Natural killer cell treated with Interleukin-12 subunit alpha and Interleukin-12 subunit beta and Interleukin-15 and Interleukin-18, amount 100 ng/mL, for 72 hours (primary cell): ENCODE results near the gene CACNA1A. TPM values are rescaled to one million over a fixed set of nuclear protein-coding genes. Genes with fewer than 3 reads are reported as not detected.

ENCODE experiments used
- ATAC-seq, 2 donors: fragments of 150-1000 bp; cut with Tn5 transposase in 1 of 2; sonication (Bioruptor Pico), chemical (Tn5 transposase) in 1 of 2; 2 replicates each; pipeline ENCODE4 v1.10.0; 2021
- DNase-seq: peaks from one replicate; pipeline ENCODE4 v3.0.0; 2022; ENCODE audit warnings: low spot score
- H3K27ac Mint-ChIP-seq, 2 donors: 1 replicate in 1 of 2; 2 replicates in 1 of 2; pipeline ENCODE4 v1.8.0; 2022; ENCODE audit warnings: mixed read lengths in 2 of 2, mild to moderate bottlenecking in 1 of 2, moderate library complexity in 1 of 2
- H3K27me3 Mint-ChIP-seq, 2 donors: 1 replicate in 1 of 2; 2 replicates in 1 of 2; pipeline ENCODE4 v1.8.0; 2022; ENCODE audit warnings: mixed read lengths in 2 of 2
- H3K36me3 Mint-ChIP-seq: one replicate; pipeline ENCODE4 v1.8.0; 2022; ENCODE audit warnings: mixed read lengths
- H3K4me1 Mint-ChIP-seq, 2 donors: 1 replicate in 1 of 2; 2 replicates in 1 of 2; pipeline ENCODE4 v1.8.0; 2022; ENCODE audit warnings: low read depth in 2 of 2, mixed read lengths in 2 of 2, mild to moderate bottlenecking in 1 of 2
- H3K4me3 Mint-ChIP-seq: one replicate; pipeline ENCODE4 v1.8.0; 2022; ENCODE audit warnings: mixed read lengths
- H3K9me3 Mint-ChIP-seq: 2 replicates; pipeline ENCODE4 v1.8.0; 2022; ENCODE audit warnings: mixed read lengths
- total RNA-seq, 2 donors: library from RNA; stranded (reverse); gene quantifications; one replicate each; pipeline ENCODE4 v1.2.3, GENCODE V29; 2022

The CACNA1A gene
- total RNA-seq, 2 donors from 2014 or later = 0.26 to 0.86 TPM

DNA sequence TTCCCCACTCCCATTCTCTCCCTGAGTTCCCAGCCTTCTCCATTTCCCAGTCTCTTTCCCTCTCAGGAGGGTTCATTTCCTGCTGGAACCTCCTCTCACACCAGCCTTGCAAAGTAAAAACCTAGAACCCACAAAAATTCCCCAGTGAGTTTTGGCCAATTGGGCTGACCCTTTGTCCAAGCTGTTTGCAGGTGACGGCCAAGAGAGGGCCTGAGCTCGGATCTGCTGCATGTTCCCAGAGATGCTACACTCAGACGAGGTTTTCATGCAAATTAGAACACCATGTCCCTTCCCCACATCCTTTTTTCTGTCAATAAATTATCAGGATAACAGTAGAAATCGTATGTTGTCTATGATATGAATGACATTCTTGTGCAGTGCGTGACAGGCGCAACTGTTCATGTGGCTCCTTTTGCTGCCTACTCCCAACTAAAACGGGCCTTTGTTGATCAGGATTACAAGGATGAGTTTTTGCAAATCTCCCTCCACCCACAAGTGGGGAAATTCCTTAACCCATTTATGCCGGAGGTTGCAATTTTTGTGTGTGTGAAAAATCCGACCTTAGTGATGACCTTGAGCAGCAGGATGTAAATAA lies 149.5 kb downstream of the CACNA1A start:
- no peak for DNase-seq
- Mint-ChIP-seq H3K27ac (no peak overlapping the region), H3K9me3 (no peaks in the 10 kb centered on the region), H3K27me3 (peaks cover 14 to 22% of the 10 kb centered on the region in 2 donors), H3K4me1 (no peaks in the 10 kb centered on the region), H3K4me3 (no peak overlapping the region), H3K36me3 (no peaks in the 10 kb centered on the region)
- no peak for ATAC-seq

DNA sequence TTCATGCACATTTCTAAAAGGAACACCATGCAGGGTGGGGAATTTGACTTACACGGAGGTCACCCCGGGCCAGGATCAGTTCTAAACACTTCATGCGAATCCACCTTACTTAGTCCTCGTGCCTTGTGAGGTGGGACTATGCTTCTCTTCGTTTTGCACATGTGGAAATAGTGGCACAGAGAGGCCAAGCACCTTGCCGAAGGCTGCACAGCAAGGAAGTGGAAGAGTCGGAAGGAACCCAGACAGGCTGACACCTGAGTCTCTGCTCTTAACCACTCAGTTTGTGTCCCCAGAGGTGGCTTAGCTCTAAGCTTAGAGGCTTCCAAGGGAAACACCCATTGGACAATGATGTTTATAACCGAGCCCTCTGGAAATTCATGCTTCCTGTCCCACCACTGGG lies 150.1 kb downstream of the CACNA1A start:
- ATAC-seq (no peak), DNase-seq (no peak)
- Mint-ChIP-seq H3K27me3 (peaks cover 11 to 22% of the 10 kb centered on the region in 2 donors), H3K4me3 (no peak overlapping the region), H3K27ac (no peak overlapping the region), H3K9me3 (no peaks in the 10 kb centered on the region), H3K36me3 (no peaks in the 10 kb centered on the region), H3K4me1 (no peaks in the 10 kb centered on the region)

GRCh38 chr19:13355356-13355755 lies 150.9 kb downstream of the CACNA1A start:
- no peak for DNase-seq
- Mint-ChIP-seq H3K27ac (no peak overlapping the region), H3K27me3 (peaks cover 11 to 22% of the 10 kb centered on the region in 2 donors), H3K9me3 (no peaks in the 10 kb centered on the region), H3K4me1 (no peaks in the 10 kb centered on the region), H3K36me3 (no peaks in the 10 kb centered on the region), H3K4me3 (no peak overlapping the region)
- ATAC-seq = no peak

- Mint-ChIP-seq H3K4me3 (no peak overlapping the region), H3K4me1 (no peaks in the 10 kb centered on the region), H3K36me3 (no peaks in the 10 kb centered on the region), H3K9me3 (no peaks in the 10 kb centered on the region), H3K27ac (no peak overlapping the region), H3K27me3 (peaks cover 7 to 22% of the 10 kb centered on the region in 2 donors)
- no peak for DNase-seq
- no peak for ATAC-seq
Measured at GRCh38 chr19:13353625-13354024, 152.7 kb downstream of the CACNA1A start.

DNA sequence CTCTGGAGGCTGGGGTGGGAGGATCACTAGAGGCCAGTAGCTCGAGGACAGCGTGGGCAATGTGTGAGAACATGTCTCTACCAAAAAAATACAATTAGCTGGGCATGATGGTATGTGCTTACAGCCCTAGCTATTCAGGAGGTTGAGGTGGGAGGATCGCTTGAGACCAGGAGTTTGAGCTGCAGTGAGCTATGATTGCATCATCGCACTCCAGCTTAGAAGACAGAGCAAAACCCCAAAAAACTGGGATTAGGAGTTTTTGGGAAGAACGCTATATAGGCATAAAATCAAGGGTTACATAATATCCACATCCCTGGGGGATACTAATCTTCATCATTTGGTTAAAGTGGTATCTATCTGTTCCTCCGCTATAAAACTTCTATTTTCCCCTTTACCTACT lies 155.5 kb downstream of the CACNA1A start:
- Mint-ChIP-seq H3K27me3 (peaks cover 15 to 29% of the 10 kb centered on the region in 2 donors), H3K27ac (no peak overlapping the region), H3K36me3 (no peaks in the 10 kb centered on the region), H3K4me3 (no peak overlapping the region), H3K4me1 (no peaks in the 10 kb centered on the region), H3K9me3 (no peaks in the 10 kb centered on the region)
- DNase-seq = no peak
- ATAC-seq = no peak

DNA sequence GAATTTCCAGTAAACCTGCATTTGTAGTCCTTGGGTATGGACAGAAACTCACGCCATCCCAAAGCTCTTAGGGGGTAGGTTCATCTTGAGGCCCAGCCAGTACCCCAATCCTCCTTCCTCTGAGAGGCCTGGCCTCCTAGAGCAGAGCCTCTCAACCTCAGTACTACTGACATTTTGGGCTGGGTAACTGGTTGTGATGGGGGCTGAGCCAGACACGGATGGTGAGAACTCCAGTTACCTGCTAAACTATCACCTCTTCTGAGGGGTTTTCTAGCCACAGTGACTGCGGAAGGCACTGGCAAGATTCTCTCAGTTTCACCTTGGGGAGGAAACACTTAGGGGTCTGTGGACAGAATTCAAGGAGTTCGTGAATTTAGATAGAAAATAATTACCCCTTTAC lies 156.2 kb downstream of the CACNA1A start:
- Mint-ChIP-seq H3K27ac (no peak overlapping the region), H3K27me3 (peaks cover 15 to 29% of the 10 kb centered on the region in 2 donors), H3K4me3 (no peak overlapping the region), H3K9me3 (no peaks in the 10 kb centered on the region), H3K36me3 (no peaks in the 10 kb centered on the region), H3K4me1 (no peaks in the 10 kb centered on the region)
- no peak for DNase-seq
- no peak for ATAC-seq

GRCh38 chr19:13347367-13347766 lies 158.9 kb downstream of the CACNA1A start:
- DNase-seq = no peak
- Mint-ChIP-seq H3K4me3 (no peak overlapping the region), H3K36me3 (no peaks in the 10 kb centered on the region), H3K4me1 (no peaks in the 10 kb centered on the region), H3K9me3 (no peaks in the 10 kb centered on the region), H3K27me3 (peaks cover 13 to 16% of the 10 kb centered on the region in 2 donors), H3K27ac (no peak overlapping the region)
- ATAC-seq = no peak

DNA sequence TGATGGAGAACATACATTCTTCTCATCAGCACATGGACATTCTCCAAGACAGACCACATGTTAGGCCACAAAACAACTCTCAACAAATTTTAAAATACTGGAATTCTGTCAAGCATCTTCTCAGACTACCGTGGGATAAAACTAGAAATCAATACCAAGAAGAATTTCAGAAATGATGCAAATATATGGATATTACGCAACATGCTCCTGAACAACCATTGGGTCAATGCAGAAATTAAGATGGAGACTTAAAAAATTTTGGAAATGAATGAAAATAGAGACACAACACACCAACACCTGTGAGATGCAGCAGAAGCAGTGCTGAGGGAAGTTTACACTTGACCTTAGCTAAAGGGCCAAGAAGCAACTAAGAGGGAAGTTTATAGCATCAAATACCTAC lies 162.8 kb downstream of the CACNA1A start:
- Mint-ChIP-seq H3K36me3 (no peaks in the 10 kb centered on the region), H3K27ac (no peak overlapping the region), H3K9me3 (no peaks in the 10 kb centered on the region), H3K4me1 (no peaks in the 10 kb centered on the region), H3K4me3 (no peak overlapping the region), H3K27me3 (peaks cover 21 to 22% of the 10 kb centered on the region in 2 donors)
- ATAC-seq (no peak), DNase-seq (no peak)

DNA sequence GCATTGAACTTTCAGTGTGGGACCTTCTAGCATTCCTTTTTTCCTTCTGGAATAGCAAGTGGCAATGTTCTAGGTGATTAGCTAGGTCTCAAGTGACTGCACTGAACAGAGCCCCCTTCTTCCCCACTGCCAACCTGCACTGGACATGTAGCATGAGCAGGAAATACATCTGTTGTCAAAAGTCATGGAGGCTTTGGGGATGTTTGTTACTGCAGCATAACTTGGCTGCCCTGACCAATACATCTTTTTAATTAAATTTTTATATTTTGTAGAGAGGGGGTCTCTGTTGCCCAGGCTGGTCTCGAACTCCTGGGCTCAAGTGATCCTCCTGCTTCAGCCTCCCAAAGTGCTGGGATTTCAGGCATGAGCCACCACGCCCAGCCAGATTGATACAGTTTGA lies 163.6 kb downstream of the CACNA1A start:
- H3K36me3 Mint-ChIP-seq = no peaks in the 10 kb centered on the region
- H3K9me3 Mint-ChIP-seq = no peaks in the 10 kb centered on the region
- no peak overlapping the region for H3K4me3 Mint-ChIP-seq
- no peak for ATAC-seq
- no peak overlapping the region for H3K27ac Mint-ChIP-seq
- DNase-seq = no peak
- peaks cover 18 to 22% of the 10 kb centered on the region in 2 donors for H3K27me3 Mint-ChIP-seq
- no peaks in the 10 kb centered on the region for H3K4me1 Mint-ChIP-seq

GRCh38 chr19:13339869-13340268 lies 166.4 kb downstream of the CACNA1A start:
- no peaks in the 10 kb centered on the region for H3K4me1 Mint-ChIP-seq
- no peaks in the 10 kb centered on the region for H3K9me3 Mint-ChIP-seq
- ATAC-seq (no peak), DNase-seq (no peak)
- H3K27ac Mint-ChIP-seq = no peak overlapping the region
- no peak overlapping the region for H3K4me3 Mint-ChIP-seq
- no peaks in the 10 kb centered on the region for H3K36me3 Mint-ChIP-seq
- H3K27me3 Mint-ChIP-seq = peaks cover 18 to 22% of the 10 kb centered on the region in 2 donors

- Mint-ChIP-seq H3K4me3 (no peak overlapping the region), H3K27me3 (peaks cover 24 to 30% of the 10 kb centered on the region in 2 donors), H3K9me3 (no peaks in the 10 kb centered on the region), H3K27ac (no peak overlapping the region), H3K4me1 (no peaks in the 10 kb centered on the region), H3K36me3 (no peaks in the 10 kb centered on the region)
- ATAC-seq (no peak), DNase-seq (no peak)
Measured at GRCh38 chr19:13337181-13337580, 169.1 kb downstream of the CACNA1A start.

DNA sequence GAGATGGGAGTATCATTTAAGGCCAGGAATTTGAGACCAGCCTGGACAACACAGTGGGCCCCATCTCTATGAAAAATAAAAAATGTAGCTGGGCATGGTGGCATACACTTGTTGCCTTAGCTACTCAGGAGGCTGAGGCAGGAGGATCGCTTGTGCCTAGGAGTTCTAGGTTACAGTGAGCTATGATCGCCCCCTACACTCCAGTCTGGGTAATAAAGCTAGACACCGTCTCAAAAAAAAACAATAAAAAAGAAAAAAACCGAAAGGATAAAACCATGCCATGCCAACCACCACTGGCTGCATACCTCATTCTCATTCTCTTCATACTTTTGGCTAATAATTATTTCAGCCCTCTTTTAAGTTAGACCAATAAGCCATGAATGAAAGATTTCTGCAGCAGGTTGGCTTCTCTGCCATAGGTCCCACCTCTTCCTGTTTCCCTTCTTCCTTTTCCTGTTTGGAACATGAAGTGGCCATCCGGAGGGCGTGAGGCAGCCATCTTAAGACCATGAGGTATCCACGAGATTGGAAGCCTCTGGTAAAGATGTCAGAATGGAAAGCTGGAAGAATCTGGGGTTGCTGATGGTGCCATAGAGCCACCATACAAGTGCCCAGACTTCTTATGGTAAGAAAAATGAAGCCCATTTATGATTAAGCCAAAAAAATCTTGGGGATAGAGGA lies 171.3 kb downstream of the CACNA1A start:
- H3K36me3 Mint-ChIP-seq = no peaks in the 10 kb centered on the region
- DNase-seq (no peak), ATAC-seq (no peak)
- no peaks in the 10 kb centered on the region for H3K4me1 Mint-ChIP-seq
- H3K9me3 Mint-ChIP-seq = no peaks in the 10 kb centered on the region
- peaks cover 21% of the 10 kb centered on the region in 2 donors for H3K27me3 Mint-ChIP-seq
- no peak overlapping the region for H3K4me3 Mint-ChIP-seq
- no peak overlapping the region for H3K27ac Mint-ChIP-seq

- Mint-ChIP-seq H3K27ac (no peak overlapping the region), H3K4me1 (no peaks in the 10 kb centered on the region), H3K4me3 (no peak overlapping the region), H3K36me3 (no peaks in the 10 kb centered on the region), H3K9me3 (no peaks in the 10 kb centered on the region), H3K27me3 (peaks cover 16 to 25% of the 10 kb centered on the region in 2 donors)
- DNase-seq (no peak), ATAC-seq (no peak)
Measured at GRCh38 chr19:13330285-13330684, 176.0 kb downstream of the CACNA1A start.

DNA sequence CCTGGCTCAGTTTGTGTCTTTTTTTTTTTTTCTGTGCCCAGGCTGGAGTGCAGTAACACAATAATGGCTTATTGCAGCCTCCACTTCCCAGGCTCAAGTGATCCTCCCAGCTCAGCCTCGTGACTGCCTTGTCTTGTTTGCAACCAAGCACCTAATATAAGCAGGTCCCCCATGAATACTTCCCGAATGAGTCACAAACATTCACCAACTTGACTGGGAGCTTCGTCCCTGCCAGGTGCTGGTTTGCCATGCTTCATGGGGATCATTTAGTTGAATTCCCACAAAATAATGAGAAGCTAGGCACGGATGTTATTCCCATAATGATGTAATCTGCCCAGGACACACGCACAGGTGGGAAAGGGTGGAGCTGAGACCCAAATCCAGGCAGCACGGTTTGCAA lies 176.5 kb downstream of the CACNA1A start:
- H3K4me3 Mint-ChIP-seq = no peak overlapping the region
- no peaks in the 10 kb centered on the region for H3K36me3 Mint-ChIP-seq
- H3K4me1 Mint-ChIP-seq = no peaks in the 10 kb centered on the region
- H3K9me3 Mint-ChIP-seq = no peaks in the 10 kb centered on the region
- peaks cover 14 to 21% of the 10 kb centered on the region in 2 donors for H3K27me3 Mint-ChIP-seq
- H3K27ac Mint-ChIP-seq = no peak overlapping the region
- no peak for ATAC-seq
- no peak for DNase-seq

- no peaks in the 10 kb centered on the region for H3K9me3 Mint-ChIP-seq
- H3K4me1 Mint-ChIP-seq = no peaks in the 10 kb centered on the region
- H3K4me3 Mint-ChIP-seq = no peak overlapping the region
- no peak for ATAC-seq
- no peak overlapping the region for H3K27ac Mint-ChIP-seq
- H3K36me3 Mint-ChIP-seq = no peaks in the 10 kb centered on the region
- peaks cover 11 to 21% of the 10 kb centered on the region in 2 donors for H3K27me3 Mint-ChIP-seq
- no peak for DNase-seq
Measured at GRCh38 chr19:13328241-13328640, 178.0 kb downstream of the CACNA1A start.
